GM13976 (cell line): ENCODE data around the gene TARBP1.

ENCODE experiments used
- DNase-seq: peaks from one replicate; pipeline ENCODE4 v3.0.0; 2012; ENCODE audit warnings: low spot score
- in situ Hi-C: fragments of 300-500 bp; cut with MboI; formaldehyde crosslinking; loops from one replicate; pipeline ENCODE4 v1.12.0; 2022; ENCODE audit warnings: low sequenced_read_pairs, mixed read lengths, inconsistent platforms; ENCODE audit not compliant: unreplicated experiment
- TF ChIP-seq, protein P1 (sequence below): IDR thresholded peaks from 2 replicates; pipeline ENCODE4 v1.5.1; 2012; ENCODE audit warnings: borderline replicate concordance, mild to moderate bottlenecking; ENCODE audit not compliant: insufficient read depth; ENCODE audit errors: extremely low read depth, missing control alignments, control extremely low read depth

Gene TARBP1

GRCh38 chr1:234427950-234428646, 50.9 kb downstream of the TARBP1 start:
- in situ Hi-C loops, result no loop called here
- no peak for DNase-seq
- TF ChIP-seq, protein P1, sequence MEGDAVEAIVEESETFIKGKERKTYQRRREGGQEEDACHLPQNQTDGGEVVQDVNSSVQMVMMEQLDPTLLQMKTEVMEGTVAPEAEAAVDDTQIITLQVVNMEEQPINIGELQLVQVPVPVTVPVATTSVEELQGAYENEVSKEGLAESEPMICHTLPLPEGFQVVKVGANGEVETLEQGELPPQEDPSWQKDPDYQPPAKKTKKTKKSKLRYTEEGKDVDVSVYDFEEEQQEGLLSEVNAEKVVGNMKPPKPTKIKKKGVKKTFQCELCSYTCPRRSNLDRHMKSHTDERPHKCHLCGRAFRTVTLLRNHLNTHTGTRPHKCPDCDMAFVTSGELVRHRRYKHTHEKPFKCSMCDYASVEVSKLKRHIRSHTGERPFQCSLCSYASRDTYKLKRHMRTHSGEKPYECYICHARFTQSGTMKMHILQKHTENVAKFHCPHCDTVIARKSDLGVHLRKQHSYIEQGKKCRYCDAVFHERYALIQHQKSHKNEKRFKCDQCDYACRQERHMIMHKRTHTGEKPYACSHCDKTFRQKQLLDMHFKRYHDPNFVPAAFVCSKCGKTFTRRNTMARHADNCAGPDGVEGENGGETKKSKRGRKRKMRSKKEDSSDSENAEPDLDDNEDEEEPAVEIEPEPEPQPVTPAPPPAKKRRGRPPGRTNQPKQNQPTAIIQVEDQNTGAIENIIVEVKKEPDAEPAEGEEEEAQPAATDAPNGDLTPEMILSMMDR, result no peak

DNA sequence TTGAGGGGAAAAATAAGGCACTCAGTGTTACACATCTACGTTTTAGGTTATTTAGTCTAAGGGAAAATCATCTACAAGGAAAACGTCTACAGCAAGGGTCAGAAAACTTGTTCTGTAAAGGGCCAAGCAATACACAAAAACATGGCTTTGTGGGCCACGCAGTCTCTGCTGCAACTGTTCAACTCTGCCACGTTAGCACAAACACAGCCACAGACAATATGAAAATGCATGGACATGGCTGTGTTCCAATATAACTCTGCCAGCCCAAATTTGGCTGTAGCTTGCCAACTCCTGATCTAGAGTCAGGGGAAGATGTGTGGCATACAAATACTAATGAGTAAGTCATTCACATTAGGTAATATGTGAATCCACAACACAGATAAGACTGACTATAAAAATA, 65.0 kb downstream of the TARBP1 start:
- in situ Hi-C loops, result no loop called here
- TF ChIP-seq, protein P1, result no peak
- DNase-seq, result no peak

- TF ChIP-seq, protein P1, result no peak
- no peak for DNase-seq
- in situ Hi-C loops, result no loop called here
These were observed 65.5 kb downstream of the TARBP1 start for GRCh38 chr1:234413485-234413884.

DNA sequence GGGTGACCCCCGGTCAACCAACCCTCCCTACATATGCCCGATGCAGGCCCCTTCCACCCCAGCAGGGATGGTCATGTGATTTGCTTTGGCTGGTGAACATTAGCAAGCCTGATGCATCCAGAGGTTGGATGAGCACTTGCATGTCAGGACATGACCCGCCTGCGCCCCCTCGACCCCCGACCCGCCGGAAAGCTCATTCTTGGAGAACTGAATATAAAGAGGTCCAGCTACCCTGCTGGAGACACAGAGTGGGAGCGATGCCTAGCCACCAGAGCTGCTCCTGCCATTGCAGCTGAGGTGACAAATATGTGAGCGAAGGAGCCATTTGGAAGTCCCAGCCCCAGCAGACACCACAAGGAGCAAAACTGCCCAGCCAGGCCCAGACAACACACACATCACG, 66.1 kb downstream of the TARBP1 start:
- in situ Hi-C loops, result no loop called here
- TF ChIP-seq, protein P1, result no peak
- DNase-seq, result no peak

GRCh38 chr1:234409328-234409727, 69.7 kb downstream of the TARBP1 start:
- TF ChIP-seq, protein P1, result no peak
- no peak for DNase-seq
- in situ Hi-C loops, result no loop called here

- in situ Hi-C loops, result no loop called here
- DNase-seq, result no peak
- TF ChIP-seq, protein P1, result no peak
These were observed 70.2 kb downstream of the TARBP1 start for GRCh38 chr1:234408757-234409156.

GRCh38 chr1:234406871-234407270, 72.1 kb downstream of the TARBP1 start:
- no peak for DNase-seq
- TF ChIP-seq, protein P1, result no peak
- in situ Hi-C loops, result no loop called here
